Right renal pelvis (tissue), 4 donors: ENCODE results near the gene IL17RB. TPM values are rescaled to one million over a fixed set of nuclear protein-coding genes. Genes with fewer than 3 reads are reported as not detected.

Experiments used
- DNase-seq, 4 donors: peaks; one replicate each; pipeline ENCODE4 v3.0.0-alpha.2; 2013; ENCODE audit warnings: low read depth in 4 of 4, low spot score in 3 of 4, missing footprints in 1 of 4
- polyA plus RNA-seq, 4 donors: library from polyadenylated mRNA; unstranded; fragments of 120-200 nt; gene quantifications; one replicate each; pipeline ENCODE4 v1.2.1, GENCODE V29; 2013; ENCODE audit not compliant: insufficient read length in 4 of 4

IL17RB gene
- polyA plus RNA-seq, 4 donors: 13.4 to 18.4 (median 14.4) TPM

GRCh38 chr3:53902067-53902466 lies 55.7 kb downstream of the IL17RB start:
- DNase-seq: no peak

GRCh38 chr3:53902711-53903110 lies 56.3 kb downstream of the IL17RB start:
- DNase-seq: no peak

DNA sequence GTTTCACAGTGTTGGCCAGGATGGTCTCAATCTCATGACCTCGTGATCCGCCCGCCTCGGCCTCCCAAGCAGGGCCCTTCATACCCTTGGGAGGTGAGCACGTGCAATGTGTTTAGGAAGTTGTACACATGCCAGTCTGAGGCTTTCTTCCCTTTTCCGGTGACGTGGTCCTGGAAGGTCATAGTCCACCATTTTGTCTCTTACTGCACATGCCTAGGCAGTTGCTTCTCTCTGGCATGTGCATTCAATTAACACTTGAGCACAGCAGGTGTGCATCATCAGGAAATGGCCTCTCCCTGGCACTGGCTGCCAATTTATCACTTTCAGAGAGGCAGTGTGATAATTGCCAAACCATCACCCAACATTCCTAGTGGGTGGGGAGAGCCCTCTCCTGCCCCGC lies 67.0 kb downstream of the IL17RB start:
- DNase-seq: no peak

Other genes with a start within 250 kb of the IL17RB start
- gene CHDH, start 149 bp upstream of the IL17RB start, polyA plus RNA-seq: 10 to 100 TPM in 1 of 4 donors, 1 to 10 TPM in 3; 7.3 to 10.8 (median 8.5) TPM
- gene ACTR8, start 35.6 kb downstream of the IL17RB start, polyA plus RNA-seq: 10 to 100 TPM; 33.9 to 44.9 (median 40.8) TPM
- 10 to 100 TPM; 72.8 to 94.4 (median 78.2) TPM for gene SELENOK, start 45.3 kb downstream of the IL17RB start, polyA plus RNA-seq